GM21786 (cell line): ENCODE measurements around the gene ANGPT4.
"Not testable (repeated sequence)": the region's sequence is repeated elsewhere in the genome, so short reads cannot be mapped to it uniquely, and the experiment has no call there.

Source experiments
- ATAC-seq: cut with Tn5 transposase; IDR thresholded peaks from one replicate; pipeline ENCODE4 v1.9.1; 2021; ENCODE audit not compliant: unreplicated experiment

ANGPT4 gene

DNA sequence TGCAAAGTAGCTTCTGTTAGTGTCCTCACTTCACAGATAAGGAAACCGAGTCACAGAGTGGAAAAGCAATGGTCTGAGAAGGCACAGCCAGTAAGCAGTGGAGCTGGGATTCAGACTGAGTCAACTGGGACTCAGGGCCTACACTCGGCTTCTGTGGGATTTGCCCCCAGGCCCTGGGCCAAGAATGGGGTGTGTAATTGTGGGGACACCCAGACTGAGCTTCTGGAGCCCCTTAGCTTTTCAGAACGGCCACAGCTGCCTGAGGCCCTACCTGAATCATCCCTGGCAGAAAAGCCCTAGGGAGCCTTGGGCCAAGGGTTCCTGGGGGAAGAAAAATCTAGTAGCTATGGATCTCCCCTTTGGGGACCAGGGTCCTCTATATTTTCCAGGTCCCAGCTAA, 6.5 kb downstream of the ANGPT4 start:
- ATAC-seq = no peak

DNA sequence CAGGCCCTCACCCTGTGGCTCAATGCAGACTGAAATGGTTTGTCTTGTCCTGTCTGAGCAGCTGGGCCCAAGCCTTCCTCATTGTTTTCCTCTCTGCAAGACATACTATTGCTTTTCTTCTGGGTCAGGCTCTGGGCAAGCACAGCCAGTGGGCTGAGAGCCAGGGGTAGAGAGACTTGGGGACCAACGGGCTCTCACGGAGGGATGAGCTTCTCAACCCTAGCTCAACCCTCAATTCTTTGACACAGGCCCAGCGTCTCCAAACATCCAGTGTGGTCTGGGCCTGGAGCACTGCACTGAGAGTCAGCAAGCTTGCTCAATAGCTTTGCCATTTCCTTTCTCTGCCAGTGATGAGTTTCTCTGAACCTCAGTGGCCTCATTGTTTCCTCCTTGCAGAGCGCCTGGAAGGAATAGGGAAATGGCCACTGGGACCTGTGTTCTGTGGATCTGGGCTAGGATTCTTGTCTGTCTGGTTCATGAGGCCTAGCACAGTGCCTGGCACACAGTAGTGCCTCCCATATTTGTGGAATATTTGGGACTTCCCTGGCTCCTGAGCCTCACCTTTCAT, 9.3 kb downstream of the ANGPT4 start:
- no peak for ATAC-seq

DNA sequence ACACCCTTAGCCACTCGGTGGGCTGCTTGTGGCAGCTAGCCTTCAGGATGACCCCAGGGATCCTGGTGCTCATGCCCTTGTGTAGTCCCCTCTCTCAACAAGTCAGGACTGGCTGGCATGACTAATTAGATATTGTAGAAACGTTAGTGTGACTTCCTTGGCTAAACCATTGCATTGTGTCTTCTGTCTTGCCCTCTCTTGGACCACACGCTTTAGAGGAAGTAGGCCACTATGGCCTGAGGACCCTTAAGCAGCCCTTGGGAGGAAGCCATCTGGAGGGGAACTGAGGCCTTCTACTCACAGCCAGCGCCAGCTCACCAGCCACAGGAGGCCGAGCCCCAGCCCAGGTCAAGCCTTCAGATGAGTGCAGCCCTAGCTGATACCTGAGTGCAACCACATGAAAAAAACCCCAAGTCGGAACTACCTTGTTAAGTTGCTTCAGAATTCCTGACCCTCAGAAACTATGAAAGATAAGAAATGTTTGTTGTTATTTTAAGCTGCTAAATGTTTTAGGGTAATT, 10.1 kb downstream of the ANGPT4 start:
- no peak for ATAC-seq

DNA sequence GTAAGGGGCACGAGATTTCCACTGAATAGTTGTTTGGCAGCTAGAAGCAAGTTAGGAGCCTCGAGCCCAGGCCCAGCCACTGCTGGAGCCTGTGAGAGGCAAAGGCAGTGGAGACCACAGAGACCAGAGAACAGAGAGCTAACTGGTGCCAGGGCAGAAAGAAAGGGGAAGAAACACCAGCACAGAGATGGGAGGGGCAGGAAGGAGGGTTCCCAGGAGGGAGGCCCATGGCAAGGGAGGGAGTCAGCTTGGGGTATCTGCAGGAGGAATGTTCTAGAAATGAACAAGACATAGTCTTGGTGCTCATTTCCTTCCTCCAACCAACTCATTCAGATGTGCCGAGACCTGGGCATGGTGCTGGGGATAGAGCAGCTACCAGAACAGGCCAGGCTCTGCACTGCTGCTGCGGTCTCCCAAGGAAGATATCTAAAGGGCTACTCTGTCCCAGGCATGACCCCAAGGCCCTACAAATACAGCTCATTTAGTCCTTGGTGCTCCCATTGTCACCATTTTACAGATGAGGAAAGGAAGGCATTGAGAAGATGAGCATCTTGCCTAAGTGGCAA, 10.7 kb downstream of the ANGPT4 start:
- ATAC-seq = no peak

DNA sequence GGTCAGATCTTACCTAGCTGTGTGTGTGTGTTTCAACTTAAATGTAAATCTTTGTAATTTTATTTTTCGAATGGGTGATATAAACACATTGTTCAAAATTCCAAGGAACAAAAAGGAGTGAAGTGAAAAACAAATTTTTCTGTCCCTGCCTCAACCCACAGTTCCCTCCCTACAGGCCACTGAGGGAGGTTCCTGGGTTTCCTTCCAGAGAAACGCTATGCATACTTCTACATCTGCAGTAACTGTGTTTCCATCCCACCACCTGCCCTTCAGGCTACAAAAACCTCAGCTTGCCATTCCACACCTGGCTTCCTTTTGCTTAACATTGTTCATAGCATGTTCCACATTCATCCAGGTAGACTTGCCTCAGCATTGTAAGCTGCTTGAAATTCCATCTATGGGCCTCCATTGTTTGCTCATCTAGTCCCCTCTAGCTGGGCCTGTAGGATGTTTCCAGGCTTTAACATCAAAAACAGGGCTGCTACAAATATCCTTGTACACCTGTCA, 12.0 kb downstream of the ANGPT4 start:
- no peak for ATAC-seq

DNA sequence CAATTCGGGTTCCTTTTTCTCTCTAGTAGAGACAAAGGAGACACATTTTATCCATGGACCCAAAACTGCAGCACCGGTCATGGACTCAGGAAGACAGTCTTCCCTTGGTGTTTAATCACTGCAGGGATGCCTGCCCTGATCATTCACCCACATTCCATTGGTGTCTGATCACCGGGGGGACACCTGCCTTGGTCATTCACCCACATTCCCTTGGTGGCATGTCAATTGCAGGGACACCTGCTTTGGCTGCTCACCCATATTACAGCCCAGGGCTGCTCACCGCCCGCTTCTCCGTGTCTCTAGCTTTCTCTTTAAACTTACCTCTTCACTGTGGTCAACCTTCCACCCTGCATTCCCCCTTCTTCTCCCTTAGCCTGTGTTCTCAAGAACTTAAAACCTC, 18.7 kb downstream of the ANGPT4 start:
- ATAC-seq = not testable (repeated sequence)

DNA sequence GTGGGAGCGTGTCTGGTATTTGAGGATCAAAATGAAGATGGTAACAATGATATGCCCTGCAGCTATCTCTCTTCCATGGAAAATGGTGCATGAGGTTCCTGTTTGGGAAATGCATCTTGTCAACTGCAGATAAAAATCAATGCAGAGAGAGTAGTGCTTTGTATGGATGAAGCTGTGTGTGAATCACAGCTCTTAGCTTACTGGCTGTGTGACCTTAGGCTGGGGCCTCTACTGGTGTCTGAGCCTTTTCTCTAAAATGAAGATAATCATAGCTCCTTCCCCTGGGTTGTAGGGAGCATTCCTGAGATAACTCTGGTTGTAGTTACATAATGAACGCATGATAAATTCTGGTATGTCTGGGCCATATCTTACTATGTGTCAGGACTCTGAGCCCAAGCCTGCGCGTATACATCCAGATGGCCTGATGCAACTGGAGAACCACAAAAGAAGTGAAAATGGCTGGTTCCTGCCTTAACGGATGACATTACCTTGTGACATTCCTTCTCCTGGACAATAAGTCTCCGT, 19.6 kb downstream of the ANGPT4 start:
- no peak for ATAC-seq

DNA sequence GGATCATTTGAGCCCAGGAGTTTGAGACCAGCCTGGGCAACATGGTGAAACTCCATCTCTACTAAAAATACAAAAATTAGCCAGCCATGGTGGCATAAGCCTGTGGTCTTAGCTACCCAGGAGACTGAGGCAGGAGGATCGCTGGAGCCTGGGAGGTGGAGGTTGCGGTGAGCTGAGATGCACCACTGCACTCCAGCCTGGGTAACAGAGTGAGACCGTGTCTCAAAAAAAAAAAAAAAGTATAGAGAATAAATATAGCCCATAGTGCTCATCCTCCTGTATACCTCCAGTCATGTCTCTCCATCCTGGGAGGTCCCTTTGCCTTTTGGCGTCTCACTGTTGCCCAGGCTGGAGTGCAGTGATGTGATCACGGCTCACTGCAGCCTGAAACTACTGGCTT, 23.8 kb downstream of the ANGPT4 start:
- ATAC-seq = not testable (repeated sequence)

DNA sequence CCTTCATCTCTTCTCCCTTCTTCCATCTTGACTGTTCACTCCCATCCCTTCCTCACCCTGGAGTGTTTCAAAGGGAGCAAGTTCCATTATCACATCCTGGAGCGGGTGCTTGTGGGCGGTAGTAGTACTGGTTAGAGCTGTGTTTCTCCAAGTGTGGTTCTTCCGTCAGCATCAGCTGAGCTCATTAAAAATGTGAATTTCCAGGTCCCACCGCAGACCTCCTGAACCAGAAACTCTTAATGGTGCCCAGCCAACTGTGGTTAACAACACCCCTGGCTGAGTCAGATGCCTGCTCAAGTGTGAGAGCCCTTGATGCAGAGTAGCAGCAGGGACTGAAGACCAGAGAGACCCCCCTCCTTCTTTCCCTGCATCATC, 24.4 kb downstream of the ANGPT4 start:
- ATAC-seq = peak; percentile 48

DNA sequence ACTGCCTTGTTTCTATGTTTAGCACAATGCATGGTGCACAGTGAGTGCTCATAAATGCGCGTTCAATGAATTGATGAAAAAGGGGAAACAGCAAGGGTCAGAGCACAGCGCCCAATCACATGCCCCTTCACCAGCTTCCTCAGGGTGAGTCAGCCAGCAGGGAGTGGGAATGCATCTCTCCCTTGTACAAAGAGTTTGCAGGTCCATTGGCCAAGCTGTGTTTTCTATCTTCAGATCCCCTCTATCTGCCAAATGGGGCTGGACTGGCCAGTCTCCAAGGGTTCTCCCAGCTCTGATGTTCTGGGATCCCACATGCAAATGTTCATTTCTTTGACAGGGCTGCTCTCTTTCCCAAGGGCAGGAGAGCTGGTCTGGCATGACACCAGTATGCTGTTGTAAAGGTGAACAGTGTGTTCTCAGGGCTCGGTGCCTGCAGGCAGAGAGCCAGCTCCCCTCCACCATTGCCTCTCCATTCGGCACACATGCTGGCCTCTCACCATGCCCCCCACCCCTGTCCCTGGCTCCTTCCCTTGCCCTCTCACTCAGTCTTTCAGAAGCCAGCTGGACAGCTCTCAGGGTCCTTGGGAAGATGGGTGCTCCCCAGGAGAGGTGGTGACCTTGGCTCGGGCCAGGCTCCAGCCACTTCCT, 25.0 kb downstream of the ANGPT4 start:
- ATAC-seq = no peak

DNA sequence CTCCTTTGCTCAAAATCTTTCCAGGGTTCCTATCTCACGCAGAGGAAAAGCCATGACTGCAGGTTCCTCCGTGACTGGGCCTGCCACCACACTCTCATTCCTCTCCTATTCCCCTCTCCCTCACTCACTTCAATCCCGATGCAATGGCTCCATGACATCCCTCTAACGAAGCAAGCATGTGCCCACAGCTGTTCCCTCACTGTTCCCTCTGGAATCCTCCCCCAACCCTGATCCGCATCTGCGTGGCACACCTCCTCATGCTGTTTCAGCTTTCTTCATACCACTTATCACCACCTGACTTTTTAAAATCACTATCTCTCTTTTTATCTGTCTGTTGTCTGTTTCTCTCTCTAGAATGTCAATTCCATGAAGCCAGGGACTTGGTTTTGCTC, 25.5 kb downstream of the ANGPT4 start:
- no peak for ATAC-seq

DNA sequence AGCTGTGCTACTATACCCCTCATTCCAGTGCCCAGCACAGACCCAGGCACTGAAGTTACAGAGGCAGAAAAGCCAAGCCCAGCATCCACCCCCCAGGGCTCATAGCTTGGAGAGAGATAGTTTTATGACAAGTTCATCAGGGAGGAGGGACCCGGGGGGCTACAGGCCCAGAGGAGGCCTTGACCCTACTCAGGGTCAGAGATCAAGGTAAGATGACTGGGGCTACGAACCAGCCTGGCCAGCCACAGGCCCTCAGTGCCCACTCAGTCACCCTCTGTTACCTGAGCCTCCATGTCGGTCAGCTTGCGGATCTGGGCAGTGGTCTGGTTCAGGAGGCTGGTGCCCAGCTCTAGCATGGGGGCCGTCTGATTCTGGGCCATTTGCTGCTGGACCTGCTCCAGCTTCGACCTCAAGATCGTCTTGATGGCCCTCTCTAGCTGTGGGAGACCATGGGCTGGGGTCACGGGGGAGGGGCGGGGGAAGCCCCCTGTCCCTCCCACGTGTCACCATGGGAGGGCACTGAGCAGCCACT, 26.1 kb downstream of the ANGPT4 start:
- ATAC-seq = no peak

DNA sequence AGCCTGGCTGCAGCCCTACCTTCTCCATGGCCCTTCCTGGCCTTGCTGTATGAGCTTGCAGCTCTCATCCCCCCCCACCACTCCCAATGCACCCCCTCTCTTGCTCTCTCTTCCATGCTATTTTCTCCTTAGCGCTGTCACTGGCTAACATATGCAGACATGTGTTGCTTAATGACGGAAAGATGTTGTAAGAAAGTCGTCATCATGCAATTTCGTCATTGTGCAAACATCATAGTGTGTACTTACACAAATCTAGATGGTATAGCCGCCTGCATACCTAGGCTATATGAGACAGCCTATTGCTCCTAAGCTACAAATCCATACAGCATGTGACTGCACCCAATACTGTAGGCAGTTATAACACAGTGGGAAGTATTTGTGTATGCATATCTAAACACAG, 27.0 kb downstream of the ANGPT4 start:
- no peak for ATAC-seq

DNA sequence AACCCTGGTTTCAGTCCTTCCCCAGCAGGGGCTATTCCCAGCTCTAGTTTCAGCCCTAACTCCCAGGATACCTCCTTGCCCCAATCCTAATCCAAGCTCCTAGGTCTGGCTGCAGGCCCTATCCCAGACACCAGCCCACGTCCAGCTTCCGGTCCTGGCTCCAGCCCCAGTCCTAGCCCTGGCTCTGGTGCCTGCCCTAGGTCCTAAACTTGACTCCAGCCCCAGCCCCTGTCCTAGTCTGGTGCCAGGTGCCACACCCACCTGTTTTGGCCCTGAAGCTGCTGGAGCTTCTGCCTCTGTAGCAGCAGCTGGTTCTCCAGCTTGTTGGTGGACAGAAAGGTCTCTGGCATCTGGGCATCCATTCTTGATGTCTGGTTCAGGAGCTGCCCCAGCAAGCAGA, 28.1 kb downstream of the ANGPT4 start:
- ATAC-seq = no peak

DNA sequence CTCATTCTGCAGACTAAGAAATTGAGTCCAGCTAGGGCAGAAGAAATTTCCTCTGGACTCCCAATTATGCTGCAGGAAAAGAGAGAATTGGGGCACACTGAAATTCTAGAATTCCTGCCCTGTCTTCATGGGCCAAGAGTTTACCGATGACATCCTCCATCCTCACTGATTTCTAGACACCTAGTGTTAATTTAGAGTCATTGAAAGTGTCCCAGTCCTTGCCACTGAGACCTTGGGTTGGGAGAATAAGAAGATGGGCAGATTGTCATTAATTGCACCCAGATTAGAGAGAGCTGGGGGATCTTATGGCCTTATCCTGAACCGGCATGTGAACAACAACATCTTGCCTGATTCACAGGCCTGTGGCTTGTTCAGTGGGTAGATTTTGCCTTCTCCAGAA, 29.0 kb downstream of the ANGPT4 start:
- ATAC-seq = no peak

DNA sequence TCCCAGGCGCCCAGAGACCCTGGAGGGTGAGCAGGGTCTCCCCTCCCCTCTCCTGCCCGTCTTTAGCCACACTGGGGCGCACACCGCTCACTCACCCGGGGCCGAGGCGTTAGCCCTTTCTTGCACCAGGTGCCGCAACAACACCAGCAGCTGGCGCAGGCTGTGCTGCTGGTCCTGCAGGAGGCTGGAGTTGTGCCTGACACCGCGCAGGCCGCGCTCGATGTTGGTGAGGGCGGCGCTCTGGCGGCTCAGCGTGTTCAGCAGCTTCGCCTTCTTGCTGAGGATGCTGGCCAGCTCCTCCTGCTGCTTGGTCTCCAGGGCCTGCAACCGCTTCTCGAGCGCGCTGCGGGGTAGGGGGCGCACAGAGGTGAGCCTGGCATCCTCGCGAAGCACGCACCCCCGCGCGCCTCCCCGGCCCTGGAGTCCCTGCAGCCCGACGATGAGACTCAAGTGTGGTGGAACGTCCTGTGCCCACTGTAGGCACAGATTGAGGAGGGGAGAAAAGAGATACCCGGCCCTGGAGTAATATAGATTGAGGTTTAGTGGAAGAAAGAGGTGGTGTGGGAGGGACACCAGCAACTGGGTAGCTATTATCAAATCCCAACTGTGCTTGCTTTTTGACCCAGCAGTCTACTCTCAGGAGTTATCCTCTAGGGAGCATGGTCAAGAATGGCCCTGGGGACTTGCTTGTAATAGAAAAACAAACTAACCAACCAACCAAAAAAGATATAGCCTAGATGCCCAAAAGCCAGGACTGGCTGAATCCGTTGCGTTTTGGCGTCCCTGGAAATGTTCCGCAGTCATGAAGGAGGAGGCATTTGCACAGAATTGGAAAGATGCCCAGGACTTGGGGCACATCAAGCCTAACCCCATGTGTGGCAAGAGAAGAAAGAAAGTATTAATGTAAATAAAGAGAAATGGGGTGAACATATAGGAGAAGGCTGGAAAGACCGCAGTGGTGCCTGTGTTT, 30.9 kb downstream of the ANGPT4 start:
- no peak for ATAC-seq

DNA sequence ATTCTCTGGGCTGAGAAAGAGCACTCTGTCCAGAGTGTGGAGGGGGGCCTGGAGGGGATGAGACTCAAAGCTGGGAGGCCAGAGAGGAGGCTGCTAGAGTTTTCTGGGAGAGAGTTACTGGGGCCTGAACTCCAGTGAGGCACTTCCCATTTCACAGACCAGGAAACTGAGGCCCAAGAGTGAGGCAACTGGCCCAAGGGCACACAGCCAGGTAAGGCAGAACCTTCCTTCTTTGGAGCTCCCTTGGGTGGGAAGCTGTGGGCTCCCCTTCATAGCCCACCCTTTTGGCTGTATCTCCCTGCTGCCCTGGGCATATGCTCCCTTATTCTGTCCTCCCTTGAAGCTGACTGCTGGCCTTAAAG, 34.4 kb downstream of the ANGPT4 start:
- ATAC-seq = no peak

DNA sequence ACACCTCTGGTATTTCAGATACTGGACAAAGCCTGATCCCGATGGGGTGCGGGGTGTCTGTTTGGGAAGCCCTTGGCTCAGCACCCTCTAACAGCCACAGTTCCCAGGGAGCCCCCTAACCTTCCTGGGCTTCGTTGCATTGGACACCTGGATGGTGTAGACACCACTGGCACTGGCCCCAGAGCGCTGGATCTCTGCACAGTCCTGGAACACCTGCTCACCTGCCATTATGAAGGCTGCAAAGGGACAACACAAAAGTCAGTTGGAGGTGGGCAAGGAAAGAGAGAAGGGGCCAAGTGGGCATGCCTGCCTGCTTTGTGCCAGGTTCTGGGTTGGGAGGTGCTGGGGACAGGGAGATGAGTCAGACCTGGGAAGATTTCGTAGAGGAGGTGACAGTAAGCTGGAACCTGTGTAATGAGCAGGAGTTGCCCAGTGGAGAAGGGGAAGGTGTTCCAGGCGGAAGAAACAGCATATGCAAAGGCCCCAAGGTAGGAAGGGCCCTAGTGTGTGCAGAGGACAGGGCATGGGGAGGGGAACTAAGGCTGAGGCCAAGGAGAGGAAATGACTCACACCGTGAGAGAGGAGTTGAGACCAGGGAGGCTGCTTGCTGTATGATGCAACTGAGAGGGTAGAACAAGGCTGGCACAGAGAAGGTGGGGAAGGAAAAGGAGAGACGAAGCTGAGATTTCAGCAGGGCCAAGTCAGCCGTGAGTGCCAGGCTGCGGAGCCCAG, 34.9 kb downstream of the ANGPT4 start:
- no peak for ATAC-seq

DNA sequence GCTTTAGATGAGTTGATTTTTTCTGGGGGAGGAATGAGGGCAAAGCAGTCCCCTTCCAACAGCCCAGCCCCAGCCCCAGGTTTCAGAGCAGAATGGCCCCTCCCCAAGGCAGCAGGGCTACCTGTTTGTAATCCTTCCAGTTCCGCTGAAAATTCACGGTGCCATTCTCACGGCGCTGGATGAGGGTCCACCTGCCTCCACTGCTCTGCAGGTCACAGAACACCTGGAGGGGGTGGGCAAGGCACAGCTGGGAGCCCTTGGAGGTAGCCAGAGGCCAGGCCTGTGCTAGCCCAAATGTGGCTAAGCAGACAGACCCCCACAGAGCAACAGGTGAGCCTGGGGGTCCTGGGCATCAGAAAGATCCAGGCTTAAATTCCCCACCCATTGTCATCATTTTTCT, 36.5 kb downstream of the ANGPT4 start:
- ATAC-seq = no peak
